DOHH2 (cell line): ENCODE results near the gene MGRN1.

ENCODE experiments used
- EZH2phosphoT487 ChIP-seq: fragments of 200-600 bp; sonication (generic); IDR thresholded peaks from 2 replicates; pipeline ENCODE4 v1.6.1; 2017; ENCODE audit warnings: borderline replicate concordance, mild to moderate bottlenecking, antibody characterized with exemption, low read length, moderate library complexity, mixed read lengths
- TF ChIP-seq, protein P1 (sequence below): fragments of 200-600 bp; sonication (generic); IDR thresholded peaks from one replicate; pipeline ENCODE4 v1.5.1; 2014; ENCODE audit warnings: antibody characterized with exemption, mild to moderate bottlenecking, low read depth, low read length; ENCODE audit not compliant: poor library complexity, severe bottlenecking

DNA sequence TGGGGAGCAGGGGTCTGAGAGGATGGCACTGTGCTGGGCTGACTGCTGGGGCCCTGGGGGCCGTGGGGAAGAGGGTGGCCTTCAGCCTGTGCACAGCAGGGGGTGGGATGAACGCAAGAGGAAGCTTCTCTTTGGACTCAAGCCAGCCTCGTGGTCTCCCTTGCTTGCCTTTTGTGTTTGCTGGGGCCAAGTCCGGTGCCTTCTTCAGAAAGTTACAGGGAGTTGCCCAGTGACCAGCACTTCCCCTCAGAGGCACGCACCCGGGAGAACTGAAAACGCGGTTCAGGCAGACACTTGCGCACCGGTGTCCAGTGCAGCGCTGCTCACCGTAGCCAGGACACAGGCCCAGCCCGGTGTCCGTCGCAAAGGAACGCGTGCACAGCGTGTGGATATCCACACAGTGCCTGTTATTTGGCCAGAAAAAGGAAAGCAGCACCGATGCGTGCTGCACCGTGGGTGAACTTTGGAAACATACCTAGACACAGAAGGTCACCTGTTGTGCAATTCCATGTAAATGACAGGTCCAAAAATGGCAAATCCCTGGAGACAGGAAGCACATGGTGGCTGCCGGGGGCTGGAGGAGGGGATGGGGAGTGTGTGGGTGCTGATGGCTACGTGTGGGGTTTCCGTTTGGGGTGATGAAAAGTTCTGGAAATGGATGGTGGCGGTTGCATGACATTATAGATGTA, 39.3 kb downstream of the MGRN1 start:
- TF ChIP-seq, protein P1, sequence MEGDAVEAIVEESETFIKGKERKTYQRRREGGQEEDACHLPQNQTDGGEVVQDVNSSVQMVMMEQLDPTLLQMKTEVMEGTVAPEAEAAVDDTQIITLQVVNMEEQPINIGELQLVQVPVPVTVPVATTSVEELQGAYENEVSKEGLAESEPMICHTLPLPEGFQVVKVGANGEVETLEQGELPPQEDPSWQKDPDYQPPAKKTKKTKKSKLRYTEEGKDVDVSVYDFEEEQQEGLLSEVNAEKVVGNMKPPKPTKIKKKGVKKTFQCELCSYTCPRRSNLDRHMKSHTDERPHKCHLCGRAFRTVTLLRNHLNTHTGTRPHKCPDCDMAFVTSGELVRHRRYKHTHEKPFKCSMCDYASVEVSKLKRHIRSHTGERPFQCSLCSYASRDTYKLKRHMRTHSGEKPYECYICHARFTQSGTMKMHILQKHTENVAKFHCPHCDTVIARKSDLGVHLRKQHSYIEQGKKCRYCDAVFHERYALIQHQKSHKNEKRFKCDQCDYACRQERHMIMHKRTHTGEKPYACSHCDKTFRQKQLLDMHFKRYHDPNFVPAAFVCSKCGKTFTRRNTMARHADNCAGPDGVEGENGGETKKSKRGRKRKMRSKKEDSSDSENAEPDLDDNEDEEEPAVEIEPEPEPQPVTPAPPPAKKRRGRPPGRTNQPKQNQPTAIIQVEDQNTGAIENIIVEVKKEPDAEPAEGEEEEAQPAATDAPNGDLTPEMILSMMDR, result no peak
- TF ChIP-seq EZH2phosphoT487, result no peak
